ENCODE data around the gene BMPR1A. TPM values are rescaled to one million over a fixed set of nuclear protein-coding genes. Genes with fewer than 3 reads are reported as not detected.

Gene BMPR1A
- total and polyA plus RNA-seq, 2 experiments from 2014 or later, result 14.2 to 82.5 TPM

- H4K20me1 ChIP-seq (replicated peaks; ENCODE audit: insufficient read depth), result no peaks in the 10 kb centered on the region
- DNase-seq (ENCODE audit: low spot score) (no peak), ATAC-seq (no peak)
- H3K27me3 ChIP-seq (ENCODE audit: insufficient read depth), result peaks cover 24% of the 10 kb centered on the region
- H3F3A ChIP-seq (replicated peaks; ENCODE audit: low read depth), result peaks cover 4% of the 10 kb centered on the region; the same call in 1 of the 2 replicates
- peaks cover 29% of the 10 kb centered on the region for H3K27me3 Mint-ChIP-seq (ENCODE audit: insufficient read depth, low read depth, poor library complexity)
- peaks cover 2% of the 10 kb centered on the region; the same call in 1 of the 3 replicates for H3K9me3 Mint-ChIP-seq
- H2AFZ ChIP-seq, result no peak overlapping the region
- H3K4me3 Mint-ChIP-seq, result no peak overlapping the region
- no peaks in the 10 kb centered on the region for H3K79me2 ChIP-seq (replicated peaks; ENCODE audit: insufficient read depth)
- H3K36me3 Mint-ChIP-seq (ENCODE audit: low read depth), result no peaks in the 10 kb centered on the region
- H3K27ac Mint-ChIP-seq, result no peak overlapping the region
- peaks cover 38% of the 10 kb centered on the region for H3K4me1 Mint-ChIP-seq
- no peak overlapping the region for H3K4me3 ChIP-seq
- H3K36me3 ChIP-seq (ENCODE audit: insufficient read depth), result no peaks in the 10 kb centered on the region
- H3K4me1 ChIP-seq (ENCODE audit: insufficient read depth), result peaks cover 25% of the 10 kb centered on the region
- TF ChIP-seq, protein P1, sequence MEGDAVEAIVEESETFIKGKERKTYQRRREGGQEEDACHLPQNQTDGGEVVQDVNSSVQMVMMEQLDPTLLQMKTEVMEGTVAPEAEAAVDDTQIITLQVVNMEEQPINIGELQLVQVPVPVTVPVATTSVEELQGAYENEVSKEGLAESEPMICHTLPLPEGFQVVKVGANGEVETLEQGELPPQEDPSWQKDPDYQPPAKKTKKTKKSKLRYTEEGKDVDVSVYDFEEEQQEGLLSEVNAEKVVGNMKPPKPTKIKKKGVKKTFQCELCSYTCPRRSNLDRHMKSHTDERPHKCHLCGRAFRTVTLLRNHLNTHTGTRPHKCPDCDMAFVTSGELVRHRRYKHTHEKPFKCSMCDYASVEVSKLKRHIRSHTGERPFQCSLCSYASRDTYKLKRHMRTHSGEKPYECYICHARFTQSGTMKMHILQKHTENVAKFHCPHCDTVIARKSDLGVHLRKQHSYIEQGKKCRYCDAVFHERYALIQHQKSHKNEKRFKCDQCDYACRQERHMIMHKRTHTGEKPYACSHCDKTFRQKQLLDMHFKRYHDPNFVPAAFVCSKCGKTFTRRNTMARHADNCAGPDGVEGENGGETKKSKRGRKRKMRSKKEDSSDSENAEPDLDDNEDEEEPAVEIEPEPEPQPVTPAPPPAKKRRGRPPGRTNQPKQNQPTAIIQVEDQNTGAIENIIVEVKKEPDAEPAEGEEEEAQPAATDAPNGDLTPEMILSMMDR (conservative IDR thresholded peaks at IDR 0.05; ENCODE audit: low read depth in 2 of 2), result no peak
- TF ChIP-seq ZNF114 (CRISPR knock-in tag; IDR thresholded peaks at IDR 0.05), result no peak
- no peak for TF ChIP-seq JUNB (IDR thresholded peaks at IDR 0.05; ENCODE audit: unreplicated experiment)
- TF ChIP-seq ETS1 (IDR thresholded peaks at IDR 0.05), result no peak
- no peak for TF ChIP-seq STAT1 (IDR thresholded peaks at IDR 0.05; ENCODE audit: unreplicated experiment)
- TF ChIP-seq POLR2AphosphoS5 (IDR thresholded peaks at IDR 0.05; ENCODE audit: low read depth), result no peak
- TF ChIP-seq EZH2phosphoT487 (IDR thresholded peaks at IDR 0.05; ENCODE audit: unreplicated experiment), result no peak
- no peak for TF ChIP-seq CREB1 (CRISPR knock-in tag; IDR thresholded peaks at IDR 0.05; ENCODE audit: low read depth)
- no peak for TF ChIP-seq EZH2 (IDR thresholded peaks at IDR 0.05; ENCODE audit: low read depth, unreplicated experiment)
- TF ChIP-seq ZNF462 (CRISPR knock-in tag; IDR thresholded peaks at IDR 0.05), result no peak
- TF ChIP-seq ZNF331 (CRISPR knock-in tag; IDR thresholded peaks at IDR 0.05; ENCODE audit: low read depth), result no peak
- TF ChIP-seq, protein P2, sequence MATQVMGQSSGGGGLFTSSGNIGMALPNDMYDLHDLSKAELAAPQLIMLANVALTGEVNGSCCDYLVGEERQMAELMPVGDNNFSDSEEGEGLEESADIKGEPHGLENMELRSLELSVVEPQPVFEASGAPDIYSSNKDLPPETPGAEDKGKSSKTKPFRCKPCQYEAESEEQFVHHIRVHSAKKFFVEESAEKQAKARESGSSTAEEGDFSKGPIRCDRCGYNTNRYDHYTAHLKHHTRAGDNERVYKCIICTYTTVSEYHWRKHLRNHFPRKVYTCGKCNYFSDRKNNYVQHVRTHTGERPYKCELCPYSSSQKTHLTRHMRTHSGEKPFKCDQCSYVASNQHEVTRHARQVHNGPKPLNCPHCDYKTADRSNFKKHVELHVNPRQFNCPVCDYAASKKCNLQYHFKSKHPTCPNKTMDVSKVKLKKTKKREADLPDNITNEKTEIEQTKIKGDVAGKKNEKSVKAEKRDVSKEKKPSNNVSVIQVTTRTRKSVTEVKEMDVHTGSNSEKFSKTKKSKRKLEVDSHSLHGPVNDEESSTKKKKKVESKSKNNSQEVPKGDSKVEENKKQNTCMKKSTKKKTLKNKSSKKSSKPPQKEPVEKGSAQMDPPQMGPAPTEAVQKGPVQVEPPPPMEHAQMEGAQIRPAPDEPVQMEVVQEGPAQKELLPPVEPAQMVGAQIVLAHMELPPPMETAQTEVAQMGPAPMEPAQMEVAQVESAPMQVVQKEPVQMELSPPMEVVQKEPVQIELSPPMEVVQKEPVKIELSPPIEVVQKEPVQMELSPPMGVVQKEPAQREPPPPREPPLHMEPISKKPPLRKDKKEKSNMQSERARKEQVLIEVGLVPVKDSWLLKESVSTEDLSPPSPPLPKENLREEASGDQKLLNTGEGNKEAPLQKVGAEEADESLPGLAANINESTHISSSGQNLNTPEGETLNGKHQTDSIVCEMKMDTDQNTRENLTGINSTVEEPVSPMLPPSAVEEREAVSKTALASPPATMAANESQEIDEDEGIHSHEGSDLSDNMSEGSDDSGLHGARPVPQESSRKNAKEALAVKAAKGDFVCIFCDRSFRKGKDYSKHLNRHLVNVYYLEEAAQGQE (IDR thresholded peaks at IDR 0.05; ENCODE audit: unreplicated experiment), result no peak
- TF ChIP-seq NANOG (IDR thresholded peaks at IDR 0.05; ENCODE audit: borderline replicate concordance), result no peak
- no peak overlapping the region for H3K4me2 ChIP-seq
- no peak overlapping the region for H3K27ac ChIP-seq (ENCODE audit: low read depth)
- H3K9me2 ChIP-seq (ENCODE audit: insufficient read depth), result no peaks in the 10 kb centered on the region
Measured at GRCh38 chr10:86964847-86965190, 208.4 kb downstream of the BMPR1A start.
